Measurements from ENCODE around the gene RAVER1.
A peak's percentile ranks its signal among the peaks of the same experiment; 100 is the strongest.
"Not testable (repeated sequence)": the region's sequence is repeated elsewhere in the genome, so short reads cannot be mapped to it uniquely, and the experiment has no call there.

Gene RAVER1

DNA sequence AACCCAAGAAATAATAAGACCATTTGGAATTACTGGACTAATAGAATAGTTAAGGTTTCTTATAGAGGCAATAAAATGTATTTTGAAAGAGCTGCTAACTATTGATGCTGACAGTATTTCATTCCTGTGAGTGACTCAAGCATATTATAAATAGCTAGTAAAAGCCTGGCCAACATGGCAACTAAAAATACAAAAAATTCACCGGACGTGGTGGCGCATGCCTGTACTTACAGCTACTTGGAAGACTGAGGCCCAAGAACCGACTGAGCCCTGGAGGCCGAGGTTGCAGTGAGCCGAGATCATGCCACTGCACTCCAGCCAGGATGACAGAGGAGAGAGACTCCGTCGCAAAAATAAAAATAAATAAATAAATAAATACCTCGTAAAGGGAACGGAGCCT, 11.5 kb upstream of the RAVER1 start:
- DNase-seq (ENCODE audit: low read depth in 3 of 3) = no peak

- DNase-seq (ENCODE audit: low read depth in 3 of 3) = no peak
Measured at GRCh38 chr19:10343495-10343894, 10.2 kb upstream of the RAVER1 start.

DNA sequence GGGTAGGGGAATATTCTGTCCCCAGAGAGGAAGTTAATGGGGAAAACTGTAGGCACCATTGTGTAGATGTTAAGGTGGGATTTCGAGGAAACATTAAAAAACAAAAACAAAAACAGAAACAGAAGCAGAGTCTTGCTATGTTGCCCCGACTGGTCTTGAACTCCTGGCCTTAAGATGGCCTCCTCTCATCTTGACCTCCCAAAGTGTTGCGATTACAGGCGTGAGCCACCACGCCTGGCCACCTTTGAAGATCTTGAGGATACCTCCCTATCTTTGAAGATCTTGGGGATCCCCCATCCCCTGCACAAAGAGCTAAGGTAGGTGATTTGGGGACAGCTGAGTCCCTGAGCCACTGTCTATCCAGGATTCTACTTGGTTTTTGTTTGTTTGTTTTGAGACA, 6.6 kb upstream of the RAVER1 start:
- no peak for DNase-seq (ENCODE audit: low read depth in 3 of 3)

GRCh38 chr19:10339380-10339960, 6.1 kb upstream of the RAVER1 start, which contains the start of gene ICAM3:
Gene ICAM3 (minus strand): TSS chr19:10339624. CDS start chr19:10339614, 10 bp downstream.
- DNase-seq (ENCODE audit: low read depth in 3 of 3) = peak in 2 of 3 experiments; percentile 30 to 47

- DNase-seq (ENCODE audit: low read depth in 3 of 3) = no peak
Measured at GRCh38 chr19:10338940-10339339, 5.6 kb upstream of the RAVER1 start.

- not testable (repeated sequence) for DNase-seq (ENCODE audit: low read depth in 3 of 3)
Measured at GRCh38 chr19:10336725-10337124, 3.4 kb upstream of the RAVER1 start.

DNA sequence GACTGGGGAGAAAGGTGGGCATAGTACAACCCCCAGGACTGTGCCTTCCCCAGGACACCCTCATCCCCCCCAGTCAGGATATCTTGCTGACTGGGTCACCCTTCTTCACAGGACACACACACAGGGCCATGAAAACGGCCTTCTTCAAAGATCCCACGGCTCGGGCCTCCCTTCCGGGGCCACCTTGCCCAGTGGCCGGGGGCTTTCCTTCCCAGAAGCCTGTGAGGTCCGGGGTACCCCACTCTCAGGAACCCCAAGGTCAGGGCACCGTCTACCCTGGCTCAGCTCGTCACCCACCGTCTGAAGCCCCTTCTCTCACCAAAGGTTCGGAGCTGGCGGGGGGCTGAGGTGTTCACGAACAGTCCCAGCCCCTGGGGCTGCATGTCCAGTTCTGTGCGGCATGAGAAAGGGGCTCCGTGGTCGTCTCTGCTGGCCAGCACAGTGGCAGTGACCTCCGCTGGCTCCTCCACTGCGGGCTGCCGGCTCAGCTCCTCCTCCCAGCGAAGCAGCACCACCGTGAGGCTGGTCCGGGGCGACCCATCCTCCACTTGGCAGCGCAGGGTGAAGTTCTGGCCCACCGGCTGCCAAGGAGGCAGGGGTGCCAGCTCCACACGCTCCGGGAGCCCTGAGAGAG, 2.1 kb upstream of the RAVER1 start:
- DNase-seq (ENCODE audit: low read depth in 3 of 3) = no peak

DNA sequence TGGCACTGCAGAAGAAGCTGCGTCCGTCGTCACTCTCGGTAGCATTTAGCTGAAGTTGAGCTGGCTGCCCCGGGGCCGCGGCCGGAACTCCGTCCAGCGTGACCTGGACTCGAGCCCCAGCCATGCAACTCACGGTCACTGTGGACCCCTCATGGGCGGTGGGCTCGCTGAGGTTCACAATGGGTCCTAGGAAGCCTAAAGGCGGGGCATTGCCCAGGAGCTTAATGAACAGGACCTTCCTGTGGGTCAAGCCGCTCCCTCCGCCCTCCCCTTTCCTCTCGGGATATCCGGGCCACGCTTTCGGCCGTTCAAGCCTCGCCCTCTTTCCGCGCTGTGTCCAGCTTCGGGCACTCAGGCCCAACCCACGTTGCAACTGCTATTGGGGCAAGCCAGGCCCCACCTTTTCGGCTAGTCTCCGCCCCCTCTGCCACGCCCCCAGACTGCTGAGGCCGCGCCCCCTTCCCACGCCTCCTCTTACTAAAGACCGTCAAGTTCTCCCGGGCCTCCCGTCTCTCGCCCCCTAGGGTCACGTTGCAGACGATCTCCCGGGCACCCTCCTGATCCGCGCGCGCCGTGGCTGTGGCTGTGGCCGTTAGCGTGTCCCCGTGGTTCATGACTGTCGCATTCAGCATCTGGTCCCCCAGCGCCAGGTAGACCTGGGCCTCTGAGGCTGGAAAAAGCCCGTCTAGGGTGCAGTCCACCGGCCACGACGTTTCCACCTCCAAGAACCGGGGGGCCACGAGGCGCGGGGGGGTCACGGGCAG, 1.4 kb upstream of the RAVER1 start:
- no peak for DNase-seq (ENCODE audit: low read depth in 3 of 3)

DNA sequence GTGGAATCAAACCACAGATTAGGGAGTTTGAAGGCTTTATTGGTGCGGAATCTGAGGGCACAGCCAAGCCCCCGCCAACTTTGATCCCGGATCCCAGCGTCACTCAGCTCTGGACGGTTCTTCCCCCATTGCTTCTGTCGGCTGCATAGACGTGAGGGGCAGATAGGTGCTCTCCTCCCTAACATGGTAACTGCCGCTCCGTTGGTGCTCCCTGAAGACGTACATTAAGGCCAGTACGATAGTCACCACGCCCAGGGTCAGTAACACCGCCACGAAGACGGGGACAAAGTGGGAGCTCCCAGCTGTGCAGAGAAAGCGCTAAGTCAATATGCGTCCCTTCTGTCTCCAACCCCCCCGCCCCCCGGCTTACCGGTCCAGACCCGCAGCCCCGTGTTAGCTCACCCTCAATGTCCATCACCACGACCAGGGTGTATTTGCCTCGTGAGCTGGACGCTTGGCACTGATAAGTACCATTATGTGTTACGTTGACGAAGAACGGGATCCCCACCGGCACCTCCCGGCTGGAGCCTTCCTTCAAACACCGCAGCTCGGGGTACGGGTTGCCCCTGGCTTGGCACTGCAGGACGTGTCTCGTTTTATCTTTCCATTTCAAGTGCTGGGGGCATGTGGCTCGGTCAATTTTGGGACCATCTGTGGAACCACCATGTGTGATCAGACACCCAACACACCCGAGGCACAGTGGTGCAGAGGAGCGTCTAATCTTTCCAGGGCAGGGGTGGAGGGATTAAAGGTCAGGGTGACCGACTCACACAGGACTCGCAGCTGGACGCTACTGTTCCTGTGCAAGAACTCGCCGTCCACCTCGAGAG, 644 bp upstream of the RAVER1 start:
- no peak for DNase-seq (ENCODE audit: low read depth in 3 of 3)

DNA sequence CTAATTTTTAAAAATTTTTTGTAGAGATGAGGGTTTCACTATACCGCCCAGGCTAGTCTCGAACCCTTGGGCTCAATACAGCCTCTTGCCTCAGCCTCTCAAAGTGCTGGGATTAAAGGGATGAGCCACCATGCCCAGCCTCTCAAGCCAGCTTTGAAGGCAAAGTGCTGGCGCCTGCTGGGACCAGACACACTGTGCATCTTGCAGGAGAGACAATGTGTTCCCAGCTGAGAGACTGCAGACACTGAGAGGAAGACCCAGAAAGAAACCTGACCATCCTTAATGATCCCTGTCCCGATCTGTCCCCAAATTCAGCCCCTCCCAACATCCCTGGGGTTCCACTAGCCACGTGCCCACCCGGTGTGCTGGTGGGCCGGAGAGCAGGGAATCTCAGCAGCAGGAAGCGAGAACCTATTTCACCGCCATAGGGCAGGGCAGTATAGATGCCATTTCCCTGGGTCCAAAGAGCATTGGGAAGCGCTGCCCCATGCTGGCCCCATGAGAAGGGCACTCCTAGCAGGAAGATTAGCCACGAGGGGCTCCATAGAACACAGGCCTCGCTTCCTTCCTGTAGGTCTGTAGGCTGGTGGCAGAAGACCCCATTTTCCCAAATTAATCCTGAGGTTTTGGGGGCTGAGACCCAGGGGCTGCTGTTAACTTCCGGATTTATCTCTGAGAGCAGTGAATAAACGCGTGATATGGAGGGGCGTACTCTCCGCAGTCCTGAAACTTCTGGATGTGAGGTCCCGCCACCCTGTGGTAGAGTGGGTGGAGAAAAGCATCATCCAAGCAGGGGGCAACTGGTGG, 968 bp downstream of the RAVER1 start:
- DNase-seq (ENCODE audit: low read depth in 3 of 3) = no peak

DNA sequence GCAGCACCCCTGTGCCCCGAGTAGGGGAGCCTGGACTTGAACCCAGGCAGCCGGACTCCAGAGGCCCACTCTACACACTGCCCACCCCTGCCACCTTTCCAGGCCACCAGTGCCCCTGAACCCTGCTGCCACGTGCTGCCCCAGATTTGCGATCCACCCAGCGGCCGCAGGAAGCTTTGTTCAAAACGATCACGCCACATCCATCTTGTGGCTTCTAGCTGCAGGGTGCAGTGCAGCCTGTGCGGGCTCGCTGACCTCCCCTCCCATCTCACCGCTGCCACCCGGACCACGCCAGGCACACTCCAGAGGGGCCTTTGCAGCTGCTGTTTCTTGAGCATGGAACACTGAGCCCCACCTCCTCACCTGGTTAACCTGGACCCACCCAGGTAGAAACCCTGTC, 3.8 kb downstream of the RAVER1 start:
- DNase-seq (ENCODE audit: low read depth in 3 of 3) = no peak

DNA sequence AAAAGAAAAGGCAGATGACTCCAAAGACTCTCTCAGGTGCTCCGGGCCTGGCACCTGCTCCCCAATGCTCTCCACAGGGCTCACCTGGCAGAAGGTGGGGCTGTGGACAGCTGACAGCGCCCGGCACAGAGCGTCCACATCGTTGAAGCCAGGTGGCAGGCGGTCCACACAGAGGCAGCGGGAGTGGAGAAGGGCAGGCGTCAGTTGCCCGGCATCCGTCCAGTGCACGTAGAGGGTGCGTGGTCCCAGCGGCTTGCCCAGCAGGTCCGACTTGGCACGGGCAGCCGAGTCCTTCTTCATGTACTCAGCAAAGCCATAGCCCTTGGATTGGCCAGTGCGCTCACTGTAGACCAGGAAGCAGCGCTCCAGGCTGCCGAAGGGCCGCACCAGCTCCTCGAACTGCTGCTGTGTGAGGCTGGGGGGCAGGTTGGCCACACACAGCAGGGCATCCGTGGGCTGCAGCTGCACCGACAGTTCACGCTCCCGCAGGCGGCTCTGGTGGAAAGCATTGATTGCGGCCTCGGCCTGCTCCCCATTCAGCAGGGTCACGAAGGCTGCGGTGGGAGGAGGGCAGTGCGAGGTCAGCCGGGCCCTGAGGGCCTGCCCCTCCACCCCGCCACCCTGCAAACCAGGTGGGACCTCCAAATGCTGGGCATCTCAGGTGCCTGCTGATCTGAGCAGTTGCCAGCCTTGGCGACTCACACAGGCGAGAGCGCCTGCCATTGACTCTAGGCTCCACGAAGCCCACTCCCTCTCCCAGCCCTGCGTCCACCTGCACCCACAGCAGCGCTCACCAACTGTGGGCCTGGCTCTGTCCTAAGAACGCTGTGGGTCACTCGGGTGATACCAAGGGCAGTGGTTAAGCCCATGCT, 4.5 kb downstream of the RAVER1 start:
- DNase-seq (ENCODE audit: low read depth in 3 of 3) = no peak

DNA sequence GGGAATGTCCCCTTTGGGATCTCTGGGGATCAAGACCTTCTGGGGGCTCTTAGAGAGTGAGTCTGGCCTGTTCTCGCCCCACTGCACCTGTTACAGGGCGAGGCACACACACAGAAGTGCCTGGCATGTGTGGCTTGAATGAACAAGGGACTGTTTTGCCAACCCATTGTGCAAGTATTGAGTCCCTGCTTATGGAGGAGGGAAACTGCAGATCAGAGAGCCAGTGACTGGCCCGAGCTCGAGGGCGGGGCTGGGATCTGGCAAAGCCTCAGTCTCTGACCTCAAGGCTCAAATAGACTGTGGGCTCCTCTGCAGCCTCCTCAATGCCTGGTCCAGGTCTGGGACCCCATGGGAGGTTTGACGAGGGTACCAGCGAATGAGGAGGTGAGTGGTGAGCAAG, 5.5 kb downstream of the RAVER1 start:
- no peak for DNase-seq (ENCODE audit: low read depth in 3 of 3)

DNA sequence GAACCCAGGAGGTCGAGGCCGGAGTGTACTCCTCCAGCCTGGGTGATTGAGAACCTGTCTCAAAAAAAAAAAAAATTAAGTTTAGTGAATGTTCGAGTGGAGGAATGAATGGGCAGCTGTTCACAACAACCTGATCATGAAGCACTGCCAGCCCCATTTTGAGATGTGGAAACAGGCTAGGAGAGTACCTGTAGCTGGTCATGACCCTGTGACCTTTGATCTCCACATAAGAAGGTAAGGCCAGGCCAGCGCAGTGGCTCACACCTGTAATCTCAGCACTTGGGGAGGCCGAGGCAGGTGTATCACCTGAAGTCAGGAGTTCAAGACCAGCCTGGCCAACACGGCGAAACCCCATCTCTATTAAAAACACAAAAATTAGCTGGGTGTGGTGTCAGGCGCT, 7.6 kb downstream of the RAVER1 start:
- DNase-seq (ENCODE audit: low read depth in 3 of 3) = no peak

GRCh38 chr19:10321874-10322835, 11.2 kb downstream of the RAVER1 start:
- no peak for DNase-seq (ENCODE audit: low read depth in 3 of 3)

DNA sequence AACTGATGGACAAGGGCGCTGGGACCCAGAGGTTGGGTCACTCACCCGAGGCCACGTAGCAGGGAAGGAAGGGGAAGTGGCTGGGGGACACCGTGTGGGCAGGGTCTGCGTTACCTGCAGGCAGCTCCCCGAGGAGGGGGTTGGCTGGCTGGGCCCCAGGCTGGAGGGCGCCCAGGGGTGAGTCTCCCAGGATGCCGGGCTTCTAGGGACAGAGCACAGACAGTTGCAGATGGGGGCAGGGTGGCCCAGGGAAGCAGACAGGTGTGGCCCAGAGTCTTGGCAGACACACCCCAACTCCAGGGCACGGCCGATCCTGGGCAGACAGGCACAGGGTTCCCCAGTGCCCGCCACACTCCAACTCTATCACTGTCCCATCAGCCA, 11.9 kb downstream of the RAVER1 start:
- DNase-seq (ENCODE audit: low read depth in 3 of 3) = no peak

GRCh38 chr19:10320602-10321416, 12.5 kb downstream of the RAVER1 start:
- DNase-seq (ENCODE audit: low read depth in 3 of 3) = no peak
